GM19193 (cell line): ENCODE measurements around the gene SRRM1.

Experiments used
- POLR2A ChIP-seq: IDR thresholded peaks from 4 replicates; pipeline ENCODE4 v1.6.1; 2011; ENCODE audit not compliant: insufficient read depth, insufficient read length; ENCODE audit errors: extremely low read depth

SRRM1 gene

GRCh38 chr1:24720152-24720551 is 77.0 kb downstream of the SRRM1 start:
- TF ChIP-seq POLR2A: no peak

GRCh38 chr1:24721533-24721932 is 78.4 kb downstream of the SRRM1 start:
- TF ChIP-seq POLR2A: no peak
